22Rv1 (cell line): ENCODE results near the gene FAM131C.

Source experiments
- H3K27ac ChIP-seq: fragments of 450-650 bp; 2 replicates; pipeline ENCODE4 v1.5.1; 2017
- CTCF ChIP-seq: fragments of 450-650 bp; IDR thresholded peaks from 2 replicates; pipeline ENCODE4 v1.5.1; 2017; ENCODE audit warnings: mild to moderate bottlenecking
- ZFX ChIP-seq: fragments of 450-650 bp; IDR thresholded peaks from 2 replicates; pipeline ENCODE4 v1.6.1; 2017; ENCODE audit warnings: antibody characterized with exemption, borderline replicate concordance

Gene FAM131C

DNA sequence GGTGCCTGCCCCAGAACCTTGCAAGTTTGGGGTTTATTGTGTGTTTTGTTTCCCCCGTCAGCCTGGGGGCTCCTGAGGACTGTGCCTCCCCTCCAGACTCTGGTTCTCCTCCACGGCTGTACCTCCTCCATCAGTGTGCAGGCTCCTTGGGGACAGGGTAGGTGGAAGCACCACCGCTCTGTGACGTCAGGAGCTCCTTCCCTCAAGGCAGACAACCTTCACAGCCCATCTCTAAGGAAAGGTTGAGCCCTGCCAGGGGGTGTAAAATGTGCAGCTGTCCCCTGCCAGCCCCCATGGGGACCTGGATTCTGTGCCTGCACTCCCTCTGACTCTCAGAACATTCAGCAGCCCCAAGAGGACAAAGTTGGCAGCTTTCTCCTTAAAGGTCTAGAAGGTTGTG, 55.1 kb downstream of the FAM131C start:
- TF ChIP-seq CTCF (no peak), ZFX (no peak)
- no peak overlapping the region for H3K27ac ChIP-seq

- TF ChIP-seq ZFX (no peak), CTCF (peak; percentile 9; the same call in 1 of the 2 replicates)
- H3K27ac ChIP-seq = no peak within 1 kb of the TSS
Observed at GRCh38 chr1:16017461-16018303, 55.8 kb downstream of the FAM131C start, which contains the start of gene HSPB7. TSS of gene HSPB7 (minus strand) at chr1:16018043. CDS start at chr1:16017963, 80 bp downstream.

- no peak overlapping the region for H3K27ac ChIP-seq
- TF ChIP-seq CTCF = no peak
- no peak for TF ChIP-seq ZFX
Observed at GRCh38 chr1:16017076-16017460, 56.4 kb downstream of the FAM131C start.

GRCh38 chr1:16015960-16016901, 57.2 kb downstream of the FAM131C start:
- TF ChIP-seq CTCF = no peak
- TF ChIP-seq ZFX = no peak
- H3K27ac ChIP-seq = no peak overlapping the region

DNA sequence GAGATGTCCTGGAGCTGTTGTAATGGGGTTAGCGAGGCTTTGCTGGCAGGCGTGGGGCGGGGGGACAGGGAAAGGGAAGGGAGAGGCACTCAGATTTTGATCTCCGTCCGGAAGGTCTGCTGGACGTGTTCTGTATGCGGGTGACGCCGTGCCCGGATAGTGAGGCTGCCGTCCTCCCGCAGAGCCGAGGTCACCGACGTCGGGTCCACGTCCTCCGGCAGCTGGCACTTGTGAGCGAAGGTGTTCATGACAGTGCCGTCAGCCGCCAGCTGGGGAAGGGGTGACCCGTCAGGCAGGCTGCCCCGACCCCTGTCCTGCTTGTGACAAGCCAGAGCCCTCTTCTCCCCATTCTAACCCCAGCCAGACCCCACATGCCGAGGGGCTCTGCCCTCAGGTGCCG, 58.0 kb downstream of the FAM131C start:
- TF ChIP-seq ZFX (no peak), CTCF (no peak)
- H3K27ac ChIP-seq = no peak overlapping the region

DNA sequence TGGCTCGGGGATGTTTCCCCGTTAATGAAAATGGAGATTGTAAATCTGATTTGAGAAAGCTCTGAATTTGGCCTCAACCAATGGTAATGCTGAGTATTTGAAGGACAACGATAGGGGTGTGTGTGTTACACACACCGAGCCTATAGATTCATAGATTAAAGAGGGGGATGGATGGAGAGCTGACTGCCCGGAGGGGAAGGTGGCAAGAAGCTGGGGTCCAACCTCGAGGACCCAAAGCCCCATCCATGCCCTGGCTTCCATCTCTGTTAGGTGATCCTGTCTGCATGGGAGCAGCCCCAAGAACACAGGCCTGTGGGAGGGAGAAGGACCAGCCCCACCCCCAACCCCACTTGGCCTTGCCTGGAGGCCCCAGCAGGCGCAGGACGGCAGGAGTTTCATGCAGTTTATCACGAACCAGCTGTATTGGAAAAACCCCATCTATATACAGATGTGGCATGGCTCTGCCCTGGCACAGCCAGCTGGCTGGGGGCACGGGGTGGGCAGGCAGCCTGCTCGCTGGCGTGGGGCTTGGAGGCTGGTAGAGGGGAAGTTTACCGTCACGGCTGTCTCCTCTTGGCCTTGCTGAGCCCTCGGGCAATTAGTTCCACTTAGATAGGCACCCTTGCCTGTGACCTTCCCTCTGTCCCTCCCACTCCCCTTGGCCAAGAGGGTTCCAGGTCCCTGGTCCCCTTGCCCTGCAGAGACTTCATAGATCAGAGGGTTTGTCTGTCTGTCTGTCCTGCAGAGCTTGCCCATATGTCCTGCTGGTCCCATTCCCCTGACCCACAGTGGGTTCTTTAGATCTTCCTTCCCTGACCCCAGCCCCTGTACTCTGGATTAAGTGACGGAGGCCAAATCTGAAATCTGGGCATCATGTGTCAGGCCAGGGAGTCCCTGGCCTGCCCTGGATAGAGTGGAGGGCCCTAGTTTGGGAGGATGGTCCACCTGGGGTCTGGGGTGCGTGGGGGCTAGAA, 58.7 kb downstream of the FAM131C start:
- H3K27ac ChIP-seq = no peak overlapping the region
- TF ChIP-seq CTCF (no peak), ZFX (no peak)
